Smooth muscle cell (in vitro differentiated cells): ENCODE measurements around the gene LPO. TPM values are rescaled to one million over a fixed set of nuclear protein-coding genes. Genes with fewer than 3 reads are reported as not detected.

ENCODE experiments used
- DNase-seq: peaks from one replicate; lab custom pipeline; 2025; ENCODE audit not compliant: unreplicated experiment; lab: John Stamatoyannopoulos, UW
- H2AFZ ChIP-seq: fragments of 200-600 bp; sonication (generic); 2 replicates; pipeline ENCODE4 v1.6.0; 2016; ENCODE audit warnings: antibody characterized with exemption, low read depth, mild to moderate bottlenecking
- H3F3A ChIP-seq: fragments of 200-600 bp; sonication (generic); 2 replicates; pipeline ENCODE4 v1.6.0; 2017; ENCODE audit warnings: antibody characterized with exemption, low read depth
- H3K27ac ChIP-seq: fragments of 200-600 bp; sonication (generic); 2 replicates; pipeline ENCODE4 v1.5.1; 2016; ENCODE audit warnings: low read depth, mild to moderate bottlenecking
- H3K27me3 ChIP-seq: fragments of 200-600 bp; sonication (generic); 2 replicates; pipeline ENCODE4 v1.6.1; 2016; ENCODE audit warnings: low read depth, mild to moderate bottlenecking
- H3K36me3 ChIP-seq: fragments of 200-600 bp; sonication (generic); 2 replicates; pipeline ENCODE4 v1.5.1; 2016; ENCODE audit warnings: low read depth
- H3K4me1 ChIP-seq: fragments of 200-600 bp; sonication (generic); 2 replicates; pipeline ENCODE4 v1.5.1; 2016; ENCODE audit warnings: low read depth
- H3K4me2 ChIP-seq: fragments of 200-600 bp; sonication (generic); 2 replicates; pipeline ENCODE4 v1.6.0; 2016; ENCODE audit warnings: mild to moderate bottlenecking
- H3K4me3 ChIP-seq: fragments of 200-600 bp; sonication (generic); 2 replicates; pipeline ENCODE4 v1.5.1; 2016; ENCODE audit warnings: mild to moderate bottlenecking
- H3K79me2 ChIP-seq: fragments of 200-600 bp; sonication (generic); 2 replicates; pipeline ENCODE4 v1.6.0; 2016; ENCODE audit warnings: low read depth, mild to moderate bottlenecking
- H3K9ac ChIP-seq: fragments of 200-600 bp; sonication (generic); 2 replicates; pipeline ENCODE4 v1.6.0; 2016; ENCODE audit warnings: low read depth
- H3K9me3 ChIP-seq: fragments of 200-600 bp; sonication (generic); replicated peaks from 2 replicates; pipeline ENCODE4 v1.5.1; 2016; ENCODE audit warnings: low read depth
- H4K20me1 ChIP-seq: fragments of 200-600 bp; sonication (generic); 2 replicates; pipeline ENCODE4 v1.6.0; 2016; ENCODE audit warnings: low read depth
- CTCF ChIP-seq: fragments of 200-600 bp; sonication (generic); IDR thresholded peaks from 2 replicates; pipeline ENCODE4 v1.5.1; 2017; ENCODE audit warnings: borderline replicate concordance, mild to moderate bottlenecking, antibody characterized with exemption; ENCODE audit not compliant: insufficient read depth, poor library complexity, severe bottlenecking
- WGBS: methylation state at CpG from one replicate; pipeline ENCODE4 v1.1.7; 2016; ENCODE audit warnings: low lambda C conversion rate; 5-methylcytosine and 5-hydroxymethylcytosine counted together
- polyA plus RNA-seq: library from polyadenylated mRNA; unstranded; fragments of >200 nt; fragmentation: Nextera tagmentation; extraction: Ambion mirVana; gene quantifications from 2 replicates; pipeline ENCODE4 v1.2.1, GENCODE V29; 2016
- total RNA-seq: library from RNA; depleted of rRNA; stranded (reverse); fragments of >200 nt; gene quantifications from 2 replicates; pipeline ENCODE4 v1.2.3, GENCODE V29; 2014

LPO gene
- total and polyA plus RNA-seq, 2 experiments from 2014 or later, result 3.3 to 4.1 TPM

DNA sequence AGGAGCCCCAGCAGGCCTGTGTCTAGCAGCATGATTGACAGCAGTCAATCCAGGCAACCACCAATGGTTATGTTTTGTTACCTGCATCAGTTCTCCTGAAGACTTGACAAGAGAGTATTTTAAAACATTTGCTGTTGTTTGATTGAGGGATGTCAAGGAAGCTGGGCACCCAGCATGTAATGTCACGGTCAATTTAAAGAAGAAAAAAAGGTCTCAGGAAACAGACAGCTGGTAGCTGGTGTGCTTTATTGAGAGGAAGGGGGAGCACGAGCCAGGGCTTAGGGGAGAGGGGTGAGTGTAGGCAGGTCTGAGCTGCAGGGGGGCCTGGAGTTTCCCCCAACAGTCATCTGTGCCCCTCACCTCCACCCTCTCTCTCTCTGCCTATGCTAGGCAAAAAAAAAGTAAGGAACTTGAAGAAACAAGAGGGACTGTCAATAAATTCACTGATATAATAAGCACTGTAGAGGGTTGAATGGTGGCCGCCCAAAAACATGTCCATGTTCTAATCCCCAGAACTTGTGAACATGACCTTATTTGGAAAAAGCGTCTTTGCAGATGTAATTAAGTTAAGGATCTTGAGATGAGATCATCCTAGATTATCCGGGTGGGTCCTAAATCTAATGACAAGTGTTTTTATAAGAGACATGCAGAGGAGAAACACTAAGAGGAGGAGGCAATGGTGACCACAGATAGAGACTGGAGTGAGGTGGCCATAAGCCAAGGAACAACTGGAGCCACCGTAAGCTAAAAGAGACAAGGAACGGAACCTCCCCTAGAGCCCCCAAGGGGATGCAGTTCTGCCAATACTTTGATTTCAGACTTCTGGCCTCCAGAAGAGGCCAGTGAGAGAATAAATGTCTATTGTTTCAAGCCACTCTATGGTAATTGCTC lies 75.7 kb downstream of the LPO start:
- Histone ChIP-seq H3K36me3 (no peaks in the 10 kb centered on the region), H3K4me2 (no peak overlapping the region), H3K79me2 (no peaks in the 10 kb centered on the region), H3K27me3 (no peaks in the 10 kb centered on the region), H4K20me1 (no peaks in the 10 kb centered on the region), H3K9me3 (no peaks in the 10 kb centered on the region), H2AFZ (no peak overlapping the region), H3K9ac (no peak overlapping the region), H3K4me1 (no peaks in the 10 kb centered on the region), H3K4me3 (no peak overlapping the region), H3F3A (no peaks in the 10 kb centered on the region), H3K27ac (no peak overlapping the region)
- WGBS, result 91% methylated on average over 7 of the region's 7 CpGs
- no peak for DNase-seq
- no peak for TF ChIP-seq CTCF

DNA sequence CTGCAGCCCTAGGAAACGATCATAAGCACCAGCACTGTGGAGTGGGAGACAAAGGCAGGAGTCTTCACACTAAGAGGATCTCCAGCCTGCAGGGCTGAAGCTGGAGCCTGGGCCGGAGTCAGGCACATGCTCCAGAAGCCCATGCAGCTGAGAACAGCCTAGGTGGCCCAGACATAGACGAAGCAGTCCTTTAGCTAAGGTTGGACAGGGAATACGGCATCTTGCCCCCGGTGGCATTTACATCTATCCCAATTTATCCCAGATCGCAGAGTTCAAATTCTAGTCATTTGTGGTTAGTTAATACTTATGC lies 76.3 kb downstream of the LPO start:
- no peak overlapping the region for H3K4me3 ChIP-seq
- H3K79me2 ChIP-seq, result no peaks in the 10 kb centered on the region
- no peak overlapping the region for H3K9ac ChIP-seq
- no peak for DNase-seq
- H3K36me3 ChIP-seq, result no peaks in the 10 kb centered on the region
- H3K9me3 ChIP-seq, result no peaks in the 10 kb centered on the region
- no peaks in the 10 kb centered on the region for H3F3A ChIP-seq
- H4K20me1 ChIP-seq, result no peaks in the 10 kb centered on the region
- H3K4me1 ChIP-seq, result no peaks in the 10 kb centered on the region
- H2AFZ ChIP-seq, result no peak overlapping the region
- 93% methylated on average over 6 of the region's 6 CpGs for WGBS
- no peak overlapping the region for H3K27ac ChIP-seq
- H3K27me3 ChIP-seq, result no peaks in the 10 kb centered on the region
- no peak for TF ChIP-seq CTCF
- no peak overlapping the region for H3K4me2 ChIP-seq

DNA sequence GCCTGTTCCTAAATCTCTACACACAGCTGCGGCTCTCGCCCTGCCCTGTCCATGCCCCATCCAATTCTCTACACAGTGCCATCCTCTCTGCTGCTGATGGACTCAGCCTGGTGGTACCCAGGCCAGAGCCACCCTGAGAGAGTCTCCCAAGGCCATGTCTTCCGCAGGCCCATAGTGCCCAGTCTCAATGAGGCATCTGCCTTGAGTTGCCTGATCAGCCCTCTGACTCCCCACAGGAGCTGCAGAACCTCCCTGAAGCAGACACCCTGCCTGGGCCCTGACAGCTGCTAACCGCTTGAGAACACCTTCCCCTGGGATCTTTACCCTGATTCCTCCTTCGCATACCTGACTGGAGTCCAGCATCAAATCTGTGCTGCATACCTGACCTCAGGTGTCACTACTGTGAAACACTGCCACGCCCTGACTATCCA lies 76.9 kb downstream of the LPO start:
- Histone ChIP-seq H3K36me3 (no peaks in the 10 kb centered on the region), H3K27me3 (no peaks in the 10 kb centered on the region), H3F3A (no peaks in the 10 kb centered on the region), H3K4me1 (no peaks in the 10 kb centered on the region), H4K20me1 (no peaks in the 10 kb centered on the region), H3K9ac (no peak overlapping the region), H3K4me3 (no peak overlapping the region), H2AFZ (no peak overlapping the region), H3K79me2 (no peaks in the 10 kb centered on the region), H3K27ac (no peak overlapping the region), H3K9me3 (no peaks in the 10 kb centered on the region), H3K4me2 (no peak overlapping the region)
- 91% methylated on average over 6 of the region's 6 CpGs for WGBS
- DNase-seq, result no peak
- TF ChIP-seq CTCF, result no peak

DNA sequence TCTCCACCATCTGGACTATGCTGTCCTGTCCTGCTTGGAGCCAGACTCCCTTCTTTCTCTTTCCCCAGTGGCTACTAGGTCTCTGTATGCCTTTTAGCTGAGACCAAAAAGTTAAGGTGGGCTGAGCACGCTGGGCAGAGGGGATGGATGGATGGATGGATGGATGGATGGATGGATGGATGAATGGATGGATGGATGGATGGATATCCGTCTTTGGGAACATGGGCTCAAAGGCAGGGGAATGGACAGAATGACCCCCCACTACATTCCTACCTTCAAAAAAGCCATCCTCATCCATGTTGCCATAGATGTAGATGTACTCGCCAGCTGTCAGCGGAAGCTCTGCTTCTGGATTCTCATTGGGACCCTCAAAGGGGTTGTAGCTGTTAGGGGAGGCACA lies 77.4 kb downstream of the LPO start:
- H3K36me3 ChIP-seq, result no peaks in the 10 kb centered on the region
- no peak overlapping the region for H3K27ac ChIP-seq
- TF ChIP-seq CTCF, result no peak
- H4K20me1 ChIP-seq, result no peaks in the 10 kb centered on the region
- no peaks in the 10 kb centered on the region for H3K4me1 ChIP-seq
- H3K79me2 ChIP-seq, result no peaks in the 10 kb centered on the region
- no peaks in the 10 kb centered on the region for H3F3A ChIP-seq
- WGBS, result 92% methylated on average over 4 of the region's 4 CpGs
- DNase-seq, result no peak
- H3K27me3 ChIP-seq, result no peaks in the 10 kb centered on the region
- no peaks in the 10 kb centered on the region for H3K9me3 ChIP-seq
- H3K4me2 ChIP-seq, result no peak overlapping the region
- no peak overlapping the region for H3K4me3 ChIP-seq
- no peak overlapping the region for H2AFZ ChIP-seq
- H3K9ac ChIP-seq, result no peak overlapping the region
